Thyroid gland (tissue), 4 donors: ENCODE results near the gene CELF4. TPM values are rescaled to one million over a fixed set of nuclear protein-coding genes. Genes with fewer than 3 reads are reported as not detected.

Experiments
- DNase-seq, 2 donors: peaks; one replicate each; pipeline ENCODE4 v3.0.0-alpha.2; 2019
- H3K27ac ChIP-seq, 3 donors: fragments of 200-600 bp; sonication (generic); 1 replicate in 2 of 3; 2 replicates in 1 of 3; pipeline ENCODE4 v1.5.1; 2016 to 2019; ENCODE audit warnings: mild to moderate bottlenecking in 1 of 3, moderate library complexity in 1 of 3
- H3K27me3 ChIP-seq: fragments of 200-600 bp; sonication (generic); one replicate; pipeline ENCODE4 v1.5.1; 2019
- H3K36me3 ChIP-seq, 2 donors: fragments of 200-600 bp; sonication (generic); one replicate each; pipeline ENCODE4 v1.5.1; 2016 to 2019
- H3K4me1 ChIP-seq, 2 donors: fragments of 200-600 bp; sonication (generic); one replicate each; pipeline ENCODE4 v1.5.1; 2017 to 2019
- H3K4me3 ChIP-seq, 3 donors: fragments of 200-600 bp; sonication (generic); replicated peaks in 1 of 3; 1 replicate in 2 of 3; 2 replicates in 1 of 3; pipeline ENCODE4 v1.5.1; 2016; ENCODE audit warnings: mild to moderate bottlenecking in 1 of 3
- H3K9me3 ChIP-seq: fragments of 200-600 bp; sonication (generic); one replicate; pipeline ENCODE4 v1.5.1; 2017
- POLR2A ChIP-seq, 2 donors: fragments of 450-650 bp; IDR thresholded peaks; one replicate each; pipeline ENCODE4 v1.6.1; 2017; ENCODE audit warnings: antibody characterized with exemption in 2 of 2, mild to moderate bottlenecking in 2 of 2, moderate library complexity in 1 of 2
- WGBS, 2 donors: methylation state at CpG; one replicate each; pipeline ENCODE4 v1.1.5; 2017; 5-methylcytosine and 5-hydroxymethylcytosine counted together
- intact Hi-C: fragments of 100-400 bp; cut with DNase I; formaldehyde crosslinking; loops from one replicate; pipeline ENCODE4 v1.15.1; 2023
- total RNA-seq, 4 donors: library from RNA; depleted of rRNA; stranded (reverse); fragments of >200 nt; gene quantifications; one replicate each; pipeline ENCODE4 v1.2.3, GENCODE V29; 2016
- TF ChIP-seq, protein P1 (sequence below), 6 experiments: fragments of 200-600 bp in 3 of 6; fragments of 450-650 bp in 3 of 6; sonication (generic) in 3 of 6; IDR thresholded peaks; one replicate each; pipeline ENCODE4 v1.5.1; 2016 to 2019; ENCODE audit warnings: antibody characterized with exemption in 6 of 6, mild to moderate bottlenecking in 2 of 6, inconsistent platforms in 1 of 6, moderate library complexity in 1 of 6

CELF4 gene
- total RNA-seq, 4 donors from 2014 or later = 4.3 TPM; not detected in 3

- intact Hi-C loops = no loop called here
- TF ChIP-seq, protein P1, sequence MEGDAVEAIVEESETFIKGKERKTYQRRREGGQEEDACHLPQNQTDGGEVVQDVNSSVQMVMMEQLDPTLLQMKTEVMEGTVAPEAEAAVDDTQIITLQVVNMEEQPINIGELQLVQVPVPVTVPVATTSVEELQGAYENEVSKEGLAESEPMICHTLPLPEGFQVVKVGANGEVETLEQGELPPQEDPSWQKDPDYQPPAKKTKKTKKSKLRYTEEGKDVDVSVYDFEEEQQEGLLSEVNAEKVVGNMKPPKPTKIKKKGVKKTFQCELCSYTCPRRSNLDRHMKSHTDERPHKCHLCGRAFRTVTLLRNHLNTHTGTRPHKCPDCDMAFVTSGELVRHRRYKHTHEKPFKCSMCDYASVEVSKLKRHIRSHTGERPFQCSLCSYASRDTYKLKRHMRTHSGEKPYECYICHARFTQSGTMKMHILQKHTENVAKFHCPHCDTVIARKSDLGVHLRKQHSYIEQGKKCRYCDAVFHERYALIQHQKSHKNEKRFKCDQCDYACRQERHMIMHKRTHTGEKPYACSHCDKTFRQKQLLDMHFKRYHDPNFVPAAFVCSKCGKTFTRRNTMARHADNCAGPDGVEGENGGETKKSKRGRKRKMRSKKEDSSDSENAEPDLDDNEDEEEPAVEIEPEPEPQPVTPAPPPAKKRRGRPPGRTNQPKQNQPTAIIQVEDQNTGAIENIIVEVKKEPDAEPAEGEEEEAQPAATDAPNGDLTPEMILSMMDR (IDR thresholded peaks at IDR 0.05) = no peak
- no peak for TF ChIP-seq POLR2A (IDR thresholded peaks at IDR 0.05)
- WGBS, 2 donors = 75 to 81% methylated on average over 11 of the region's 11 CpGs
- no peaks in the 10 kb centered on the region for H3K27me3 ChIP-seq
- H3K36me3 ChIP-seq = no peaks in the 10 kb centered on the region
- no peak overlapping the region for H3K4me3 ChIP-seq
- H3K9me3 ChIP-seq = no peaks in the 10 kb centered on the region
- no peak for DNase-seq
- no peak overlapping the region for H3K27ac ChIP-seq
- no peaks in the 10 kb centered on the region for H3K4me1 ChIP-seq
Observed at GRCh38 chr18:37441821-37442220, 123.8 kb downstream of the CELF4 start.

DNA sequence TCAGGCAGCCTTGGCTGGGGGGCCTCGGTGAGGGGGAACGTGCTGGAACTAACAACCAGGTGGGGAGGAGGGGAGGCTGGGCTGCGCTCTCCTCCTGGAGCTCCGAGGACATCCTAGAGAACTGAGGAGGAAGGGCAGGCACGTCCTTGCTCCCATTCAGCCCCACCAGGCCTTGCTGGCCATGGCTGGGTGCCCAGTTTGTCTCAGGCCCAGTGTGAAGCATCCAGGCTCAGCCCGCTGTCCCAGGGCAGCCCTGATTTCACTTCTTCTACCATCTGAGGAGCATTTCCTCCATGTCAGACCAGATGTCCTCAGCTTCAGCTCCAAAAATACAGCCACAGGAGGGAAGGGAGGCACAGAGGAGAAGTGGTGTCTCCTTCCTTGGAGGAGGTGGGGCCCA, 125.4 kb downstream of the CELF4 start:
- Histone ChIP-seq H3K4me1 (no peaks in the 10 kb centered on the region), H3K4me3 (no peak overlapping the region), H3K27ac (no peak overlapping the region), H3K36me3 (no peaks in the 10 kb centered on the region), H3K9me3 (no peaks in the 10 kb centered on the region), H3K27me3 (no peaks in the 10 kb centered on the region)
- intact Hi-C loops = no loop called here
- TF ChIP-seq, protein P1 (IDR thresholded peaks at IDR 0.05) = no peak
- TF ChIP-seq POLR2A (IDR thresholded peaks at IDR 0.05) = no peak
- DNase-seq = no peak
- 52 to 55% methylated on average over 6 of the region's 6 CpGs for WGBS, 2 donors

- Histone ChIP-seq H3K4me1 (no peaks in the 10 kb centered on the region), H3K27me3 (no peaks in the 10 kb centered on the region), H3K36me3 (no peaks in the 10 kb centered on the region), H3K27ac (no peak overlapping the region), H3K9me3 (no peaks in the 10 kb centered on the region), H3K4me3 (no peak overlapping the region)
- WGBS, 2 donors = 77 to 93% methylated on average over 6 of the region's 7 CpGs
- TF ChIP-seq, protein P1 (IDR thresholded peaks at IDR 0.05) = no peak
- TF ChIP-seq POLR2A (IDR thresholded peaks at IDR 0.05) = no peak
- intact Hi-C loops = no loop called here
- DNase-seq = no peak
Observed at GRCh38 chr18:37438417-37439180, 127.0 kb downstream of the CELF4 start.

DNA sequence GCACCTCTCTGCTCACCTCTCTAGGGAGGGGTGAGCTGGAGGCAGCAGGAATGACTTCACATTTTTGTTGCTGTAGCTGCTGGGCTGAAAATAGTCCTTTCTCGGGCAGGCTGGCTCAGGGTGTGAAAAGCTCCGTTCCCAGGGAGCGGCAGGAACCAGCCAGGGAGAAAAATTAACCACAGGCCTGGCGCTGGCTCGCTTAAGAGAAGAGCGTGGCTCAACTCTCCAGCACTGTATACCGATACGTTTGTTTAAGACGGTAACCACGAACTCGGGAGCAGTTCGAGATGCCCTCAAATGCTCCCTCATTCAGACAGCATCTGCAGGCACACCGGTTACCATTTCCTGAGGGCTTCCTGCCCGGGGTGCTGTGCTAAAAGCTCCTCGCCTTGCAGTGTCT, 129.6 kb downstream of the CELF4 start:
- intact Hi-C loops = no loop called here

More for the DNA sequence above, 129.6 kb downstream of the CELF4 start:
- H3K4me1 ChIP-seq = no peaks in the 10 kb centered on the region
- H3K27ac ChIP-seq = no peak overlapping the region
- H3K9me3 ChIP-seq = no peaks in the 10 kb centered on the region
- 48% methylated on average over 13 to 14 of the region's 15 CpGs for whole genome bisulfite sequencing, 2 donors
- no peaks in the 10 kb centered on the region for H3K36me3 ChIP-seq
- no peak overlapping the region for H3K4me3 ChIP-seq
- DNase-seq = no peak
- TF ChIP-seq, protein P1 (IDR thresholded peaks at IDR 0.05) = no peak
- no peak for TF ChIP-seq POLR2A (IDR thresholded peaks at IDR 0.05)
- no peaks in the 10 kb centered on the region for H3K27me3 ChIP-seq
